ENCODE data around the gene ADAM22.

DNA sequence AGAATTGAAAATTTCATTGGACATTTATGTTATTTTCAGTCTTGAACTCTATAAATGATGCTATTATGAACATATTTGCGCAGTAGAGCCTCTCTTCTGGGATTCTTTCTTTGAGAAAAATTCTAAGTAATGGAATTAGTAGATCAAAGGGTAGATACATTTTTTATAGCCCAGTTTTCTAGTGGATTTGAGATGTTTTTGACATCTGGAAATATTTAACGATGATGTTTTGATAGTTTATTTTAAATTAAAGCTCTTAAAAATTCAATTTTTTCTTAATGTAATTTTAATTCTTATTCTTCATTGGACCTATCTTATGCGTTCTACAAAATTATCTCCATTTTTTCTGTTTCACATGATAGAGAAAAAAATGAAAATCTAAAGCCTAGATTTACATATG lies 103.0 kb downstream of the ADAM22 start:
- TF ChIP-seq, protein P1, sequence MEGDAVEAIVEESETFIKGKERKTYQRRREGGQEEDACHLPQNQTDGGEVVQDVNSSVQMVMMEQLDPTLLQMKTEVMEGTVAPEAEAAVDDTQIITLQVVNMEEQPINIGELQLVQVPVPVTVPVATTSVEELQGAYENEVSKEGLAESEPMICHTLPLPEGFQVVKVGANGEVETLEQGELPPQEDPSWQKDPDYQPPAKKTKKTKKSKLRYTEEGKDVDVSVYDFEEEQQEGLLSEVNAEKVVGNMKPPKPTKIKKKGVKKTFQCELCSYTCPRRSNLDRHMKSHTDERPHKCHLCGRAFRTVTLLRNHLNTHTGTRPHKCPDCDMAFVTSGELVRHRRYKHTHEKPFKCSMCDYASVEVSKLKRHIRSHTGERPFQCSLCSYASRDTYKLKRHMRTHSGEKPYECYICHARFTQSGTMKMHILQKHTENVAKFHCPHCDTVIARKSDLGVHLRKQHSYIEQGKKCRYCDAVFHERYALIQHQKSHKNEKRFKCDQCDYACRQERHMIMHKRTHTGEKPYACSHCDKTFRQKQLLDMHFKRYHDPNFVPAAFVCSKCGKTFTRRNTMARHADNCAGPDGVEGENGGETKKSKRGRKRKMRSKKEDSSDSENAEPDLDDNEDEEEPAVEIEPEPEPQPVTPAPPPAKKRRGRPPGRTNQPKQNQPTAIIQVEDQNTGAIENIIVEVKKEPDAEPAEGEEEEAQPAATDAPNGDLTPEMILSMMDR (conservative IDR thresholded peaks at IDR 0.05 in 1 of 2, IDR thresholded peaks at IDR 0.05 in 1 of 2; ENCODE audit: low read depth in 1 of 2, low read length in 2 of 2) = no peak
- no peak for TF ChIP-seq EZH2 (IDR thresholded peaks at IDR 0.05; ENCODE audit: low read length, missing control alignments)
